Lower leg skin (tissue), 4 donors: ENCODE measurements around the gene C1orf198. TPM values are rescaled to one million over a fixed set of nuclear protein-coding genes. Genes with fewer than 3 reads are reported as not detected.

ENCODE experiments used
- DNase-seq, 2 donors: peaks; one replicate each; pipeline ENCODE4 v3.0.0-alpha.2; 2019; ENCODE audit warnings: low spot score in 2 of 2
- H3K4me3 ChIP-seq: fragments of 200-600 bp; sonication (generic); 2 replicates; pipeline ENCODE4 v1.5.1; 2017; ENCODE audit warnings: mild to moderate bottlenecking, low read depth; ENCODE audit not compliant: poor library complexity, severe bottlenecking
- CTCF ChIP-seq, 3 donors: fragments of 450-650 bp; IDR thresholded peaks; one replicate each; pipeline ENCODE4 v1.5.1; 2016; ENCODE audit warnings: antibody characterized with exemption in 3 of 3, mild to moderate bottlenecking in 3 of 3, moderate library complexity in 2 of 3
- POLR2A ChIP-seq, 2 donors: fragments of 450-650 bp; IDR thresholded peaks; one replicate each; pipeline ENCODE4 v1.6.1; 2016 to 2017; ENCODE audit warnings: antibody characterized with exemption in 2 of 2, mild to moderate bottlenecking in 1 of 2, moderate library complexity in 1 of 2
- WGBS, 2 donors: methylation state at CpG; one replicate each; pipeline ENCODE4 v1.1.5; 2018; 5-methylcytosine and 5-hydroxymethylcytosine counted together
- intact Hi-C: fragments of 100-400 bp; cut with DNase I; formaldehyde crosslinking; loops from one replicate; pipeline ENCODE4 v1.15.0; 2023; ENCODE audit warnings: low total_unique reads
- total RNA-seq, 4 donors: library from RNA; depleted of rRNA; stranded (reverse); fragments of >200 nt; gene quantifications; one replicate each; pipeline ENCODE4 v1.1.0, GENCODE V29; 2016

C1orf198 gene
- total RNA-seq, 4 donors from 2014 or later, result 71.1 to 80.1 (median 73.3) TPM

GRCh38 chr1:230827801-230828200, 40.5 kb downstream of the C1orf198 start:
- TF ChIP-seq POLR2A (IDR thresholded peaks at IDR 0.05) (no peak), CTCF (IDR thresholded peaks at IDR 0.05) (no peak)
- H3K4me3 ChIP-seq, result no peak overlapping the region
- intact Hi-C loops, result no loop called here
- peak in 1 of 2 donors; percentile 5 for DNase-seq
- 67 to 72% methylated on average over 5 of the region's 5 CpGs for WGBS, 2 donors

GRCh38 chr1:230827081-230827681, 41.1 kb downstream of the C1orf198 start:
- H3K4me3 ChIP-seq, result no peak overlapping the region
- intact Hi-C loops, result no loop called here
- 60 to 74% methylated on average over 7 of the region's 7 CpGs for WGBS, 2 donors
- TF ChIP-seq CTCF (IDR thresholded peaks at IDR 0.05) (no peak), POLR2A (IDR thresholded peaks at IDR 0.05) (no peak)
- peak in 1 of 2 donors; percentile 14 for DNase-seq

- intact Hi-C loops, result no loop called here
- no peak overlapping the region for H3K4me3 ChIP-seq
- no peak for DNase-seq
- WGBS, 2 donors, result 80 to 86% methylated on average over 9 of the region's 9 CpGs
- no peak for TF ChIP-seq CTCF (IDR thresholded peaks at IDR 0.05)
- no peak for TF ChIP-seq POLR2A (IDR thresholded peaks at IDR 0.05)
Measured at GRCh38 chr1:230826166-230826875, 42.0 kb downstream of the C1orf198 start.

- TF ChIP-seq POLR2A (IDR thresholded peaks at IDR 0.05) (no peak), CTCF (IDR thresholded peaks at IDR 0.05) (no peak)
- WGBS, 2 donors, result 61 to 68% methylated on average over 3 of the region's 3 CpGs
- no peak overlapping the region for H3K4me3 ChIP-seq
- peak in 1 of 2 donors; percentile 12 for DNase-seq
- intact Hi-C loops, result no loop called here
Measured at GRCh38 chr1:230825761-230826160, 42.6 kb downstream of the C1orf198 start.

- TF ChIP-seq POLR2A (IDR thresholded peaks at IDR 0.05) (no peak), CTCF (IDR thresholded peaks at IDR 0.05) (no peak)
- intact Hi-C loops, result no loop called here
- WGBS, 2 donors, result 30% methylated on average over 11 of the region's 11 CpGs
- peak in 1 of 2 donors; percentile 21 for DNase-seq
- no peak overlapping the region for H3K4me3 ChIP-seq
Measured at GRCh38 chr1:230824919-230825721, 43.2 kb downstream of the C1orf198 start.
